ENCODE measurements around the gene OCA2.
"Not testable (repeated sequence)": the region's sequence is repeated elsewhere in the genome, so short reads cannot be mapped to it uniquely, and the experiment has no call there.

The OCA2 gene

DNA sequence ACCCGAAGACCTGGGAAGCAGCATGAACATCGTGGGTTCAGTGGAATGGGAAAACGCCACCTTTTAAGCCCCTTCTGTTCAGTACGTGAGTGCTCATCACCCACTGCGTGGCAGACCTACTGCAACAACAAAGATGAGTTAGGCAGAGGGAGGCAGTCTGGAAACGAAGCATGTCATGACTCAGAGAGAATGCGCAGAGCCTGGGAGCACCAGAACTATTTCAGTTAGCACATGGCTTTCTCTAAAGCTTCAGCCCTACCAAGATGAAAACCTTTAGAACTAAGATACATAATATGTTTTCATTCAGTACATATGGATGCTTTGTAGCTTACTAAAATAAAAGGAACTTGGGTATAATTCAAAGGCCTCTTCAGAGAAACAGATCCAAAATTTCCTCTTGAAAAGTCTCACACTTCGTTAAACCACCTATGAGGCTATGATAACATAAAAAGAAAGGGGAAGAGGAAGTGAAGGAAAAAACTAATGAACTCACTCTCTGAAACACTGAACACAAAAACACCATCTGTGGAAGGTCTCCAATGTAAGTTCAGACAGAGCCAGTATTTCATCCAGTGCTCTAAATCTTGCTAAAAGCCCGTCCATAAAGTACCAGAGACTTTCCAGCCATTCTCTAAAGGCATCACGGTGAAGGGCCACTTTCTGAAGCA, 140.1 kb downstream of the OCA2 start:
- in situ Hi-C loops (cut with MboI; ENCODE audit: low sequenced_read_pairs): no loop called here

DNA sequence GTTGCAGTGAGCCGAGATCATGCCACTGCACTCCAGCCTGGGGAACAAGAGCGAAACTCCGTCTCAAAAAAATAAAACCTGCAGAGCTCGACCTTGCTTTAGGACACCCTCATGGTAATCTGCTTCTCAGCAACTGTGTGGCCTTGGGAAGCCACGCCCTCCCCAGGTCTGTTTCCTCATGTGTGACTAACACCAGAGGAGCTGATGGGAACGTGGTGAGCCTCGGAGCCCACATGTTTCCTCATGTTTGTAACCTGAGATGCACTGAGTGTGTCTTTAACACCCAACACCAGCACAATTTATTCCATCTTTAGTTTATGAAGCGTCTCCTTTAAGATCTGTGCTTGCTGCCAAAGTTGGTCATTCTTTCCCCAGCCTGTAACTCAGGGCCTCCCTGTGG, 142.8 kb downstream of the OCA2 start:
- in situ Hi-C loops (cut with MboI; ENCODE audit: low sequenced_read_pairs): no loop called here

DNA sequence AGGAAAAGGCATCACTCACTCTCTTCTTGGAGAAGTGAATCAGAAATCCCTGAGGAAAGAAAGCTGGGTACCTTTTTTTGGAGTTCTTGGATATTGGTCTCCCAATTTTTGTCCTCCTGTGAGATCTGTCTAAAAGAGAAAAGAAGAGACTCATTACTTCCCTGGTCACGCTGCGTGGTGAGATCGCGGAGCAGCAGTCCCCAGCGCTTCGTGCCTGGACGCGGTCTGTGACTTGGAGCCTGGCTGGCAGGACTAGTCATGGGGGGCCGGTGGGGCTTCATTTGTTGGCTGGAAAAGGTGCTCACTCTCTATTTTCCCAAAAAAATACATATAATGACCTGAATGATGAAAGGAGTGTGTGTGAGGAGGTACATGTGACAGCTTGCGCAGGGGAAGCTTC, 144.0 kb downstream of the OCA2 start:
- in situ Hi-C loops (cut with MboI; ENCODE audit: low sequenced_read_pairs): no loop called here

DNA sequence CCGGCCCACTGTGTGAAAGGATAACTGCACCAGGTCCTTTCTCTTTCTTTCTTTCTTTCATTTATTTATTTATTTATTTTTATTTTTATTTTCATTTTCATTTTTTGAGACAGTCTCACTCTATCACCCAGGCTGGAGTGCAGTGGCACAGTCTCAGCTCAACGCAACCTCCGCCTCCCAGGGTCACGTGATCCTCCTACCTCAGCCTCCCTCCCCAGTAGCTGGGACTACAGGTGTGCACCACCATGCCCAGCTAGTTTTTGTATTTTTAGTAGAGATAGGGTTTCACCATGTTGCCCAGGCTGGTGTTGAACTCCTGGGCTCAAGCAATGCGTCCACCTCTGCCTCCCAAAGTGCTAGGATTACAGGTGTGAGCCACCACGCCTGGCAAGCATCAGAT, 146.5 kb downstream of the OCA2 start:
- in situ Hi-C loops (cut with MboI; ENCODE audit: low sequenced_read_pairs): not testable (repeated sequence)

DNA sequence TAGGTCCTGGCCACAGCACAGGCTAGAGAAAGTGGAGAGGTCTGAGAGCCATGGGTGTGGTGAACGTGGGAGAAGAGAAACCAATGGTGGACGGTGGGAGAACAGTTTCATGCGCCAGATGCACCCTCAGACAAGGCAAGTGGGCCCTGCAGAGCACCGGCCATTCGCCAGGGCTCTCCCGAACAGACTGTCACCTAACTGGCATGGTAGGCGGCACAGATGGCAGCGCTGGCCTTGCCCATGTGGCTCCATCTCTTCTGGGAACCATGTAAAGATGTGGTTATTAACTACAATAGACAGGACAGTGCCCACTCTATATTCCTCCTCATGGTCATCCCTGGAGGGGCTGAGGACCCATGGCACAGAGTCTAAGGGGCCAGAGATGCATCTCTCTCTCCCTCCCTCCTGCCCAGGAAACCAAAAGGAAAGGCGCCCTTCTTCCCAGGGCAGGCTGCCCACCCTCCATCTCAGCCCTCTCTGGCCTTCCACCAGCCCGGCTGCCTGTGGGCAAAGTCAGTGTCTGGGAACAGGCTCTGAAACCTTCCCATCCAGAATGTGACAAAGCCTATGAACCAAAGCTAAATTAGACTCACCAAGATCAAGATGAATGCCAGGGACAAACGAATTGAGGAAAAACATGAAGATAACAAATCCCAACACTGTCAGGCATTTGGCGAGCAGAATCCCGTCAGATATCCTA, 147.8 kb downstream of the OCA2 start:
- in situ Hi-C loops (cut with MboI; ENCODE audit: low sequenced_read_pairs): no loop called here

DNA sequence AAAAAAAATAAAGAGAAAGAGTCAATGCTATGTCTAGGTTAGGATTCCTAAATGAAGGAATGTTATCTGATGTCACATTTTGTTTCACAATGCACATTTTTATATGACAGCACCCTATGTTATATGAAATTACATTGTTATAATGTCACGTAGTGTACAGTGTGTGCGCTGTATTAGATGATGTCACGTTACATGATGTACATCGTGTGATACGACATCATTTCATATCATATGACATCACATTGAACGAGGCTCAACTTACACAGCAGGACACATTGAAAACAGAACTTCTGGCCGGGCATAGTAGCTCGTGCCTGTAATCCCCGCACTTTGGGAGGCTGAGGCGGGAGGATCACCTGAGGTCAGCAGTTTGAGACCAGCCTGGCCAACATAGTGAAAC, 150.0 kb downstream of the OCA2 start:
- in situ Hi-C loops (cut with MboI; ENCODE audit: low sequenced_read_pairs): no loop called here

DNA sequence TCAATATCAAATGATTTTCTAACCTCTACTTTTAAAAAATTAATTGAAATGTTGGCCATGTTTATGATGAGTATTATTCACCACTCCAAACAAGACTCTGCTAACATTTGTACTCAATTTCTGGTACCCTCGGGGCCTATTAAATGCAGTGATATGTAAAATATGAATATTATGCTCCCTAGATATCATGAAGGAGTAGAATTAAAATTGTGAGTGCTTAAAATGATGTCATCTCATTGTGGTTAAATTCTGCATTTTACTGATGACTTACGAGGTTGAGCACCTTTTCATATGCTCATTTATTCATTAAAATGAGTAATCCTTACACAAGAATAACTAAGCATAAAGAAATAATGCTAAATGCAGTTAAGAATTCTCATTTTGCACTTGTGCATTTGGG, 159.9 kb downstream of the OCA2 start:
- in situ Hi-C loops (cut with MboI; ENCODE audit: low sequenced_read_pairs): no loop called here

DNA sequence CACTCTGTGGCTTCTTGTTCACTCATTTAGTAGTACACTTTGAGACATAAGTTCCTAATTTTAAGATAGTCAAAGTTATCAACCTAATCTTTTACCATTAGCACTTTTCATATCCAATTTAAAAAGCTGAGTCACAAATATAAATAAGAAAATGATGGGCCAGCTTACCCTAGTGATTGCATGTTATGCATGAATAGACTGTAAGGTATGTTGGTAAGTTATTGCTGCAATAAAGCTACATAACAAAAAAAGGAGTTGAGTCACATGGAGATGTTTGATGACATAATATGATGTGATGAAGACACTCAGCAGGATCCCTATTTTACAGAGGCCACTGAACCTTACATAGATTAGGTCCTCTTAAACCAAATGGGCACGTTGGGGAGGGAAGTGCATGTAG, 161.3 kb downstream of the OCA2 start:
- in situ Hi-C loops (cut with MboI; ENCODE audit: low sequenced_read_pairs): no loop called here

DNA sequence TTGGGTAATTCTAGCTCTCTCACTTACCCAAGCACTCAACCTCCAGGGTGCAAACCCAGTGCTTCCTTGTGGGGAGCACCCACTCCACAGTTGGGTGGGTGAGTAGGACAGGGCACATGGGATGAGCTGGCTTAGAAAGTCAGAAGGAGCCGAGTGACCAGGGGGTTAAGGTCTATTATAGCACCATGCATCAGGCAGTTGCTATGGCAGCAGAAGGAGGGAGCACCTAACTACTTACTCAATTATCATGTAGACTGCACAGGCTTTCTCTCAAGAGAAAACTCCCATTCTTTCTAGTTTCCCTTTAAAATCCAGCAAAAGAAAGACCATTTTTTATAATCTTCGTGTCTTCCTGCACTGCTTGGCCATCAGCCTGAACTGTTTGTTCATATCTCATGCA, 163.0 kb downstream of the OCA2 start:
- in situ Hi-C loops (cut with MboI; ENCODE audit: low sequenced_read_pairs): no loop called here

DNA sequence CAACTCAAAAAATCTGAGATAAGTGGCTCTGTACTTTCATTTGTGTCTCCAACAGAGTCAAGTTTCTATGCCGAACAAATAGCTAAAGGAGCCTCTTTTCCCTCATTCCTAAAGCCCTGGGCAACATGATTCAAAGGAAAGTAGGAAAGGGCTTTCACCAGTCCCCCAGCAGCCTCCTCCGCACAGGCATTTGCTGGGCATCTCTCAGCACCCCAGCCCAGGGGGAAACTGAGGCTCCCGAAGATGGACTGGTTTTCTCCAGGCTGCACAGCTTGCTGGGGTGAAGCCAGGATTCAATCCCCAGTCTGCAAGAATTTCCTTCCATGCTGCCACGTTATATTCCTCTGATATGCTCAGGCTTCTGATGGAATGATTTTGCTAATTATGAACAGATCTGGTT, 163.8 kb downstream of the OCA2 start:
- in situ Hi-C loops (cut with MboI; ENCODE audit: low sequenced_read_pairs): no loop called here

DNA sequence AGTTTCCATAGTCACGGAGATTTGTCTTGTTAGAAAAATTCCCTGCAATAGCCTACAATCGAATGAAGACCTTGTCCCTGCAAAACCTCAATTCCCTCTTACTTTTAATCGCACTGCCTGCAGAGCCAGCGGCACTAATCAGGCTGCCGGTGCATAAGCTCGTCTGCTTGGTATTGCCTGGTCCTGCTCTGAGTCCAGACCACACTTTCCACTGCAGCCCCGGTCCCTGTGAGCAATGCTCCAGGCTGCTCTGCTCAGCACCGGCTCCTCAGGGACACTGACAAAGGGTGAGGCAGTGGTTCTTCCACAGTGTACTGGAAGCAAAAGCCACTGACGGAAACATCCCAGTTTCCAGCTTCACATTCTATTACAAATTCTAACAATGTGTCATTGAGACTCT, 164.3 kb downstream of the OCA2 start:
- in situ Hi-C loops (cut with MboI; ENCODE audit: low sequenced_read_pairs): no loop called here

DNA sequence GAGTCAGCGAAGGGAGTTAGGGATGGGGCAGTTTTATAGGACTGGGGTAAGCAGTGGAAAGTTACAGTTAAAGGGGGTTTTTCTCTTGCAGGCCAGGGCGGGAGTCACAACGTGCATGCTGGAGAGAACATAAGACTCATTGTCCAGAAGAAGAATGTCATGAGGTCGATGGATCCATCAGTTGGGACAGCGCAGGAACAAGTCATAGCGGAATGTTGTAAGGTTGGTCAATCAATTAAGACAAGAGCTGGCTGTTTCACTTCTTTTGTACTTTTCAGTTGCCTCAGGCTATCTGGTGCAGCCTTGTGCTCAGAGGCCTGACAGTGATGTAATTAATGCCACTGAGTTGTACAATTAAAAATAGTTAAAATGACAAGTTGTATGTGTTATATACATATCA, 165.6 kb downstream of the OCA2 start:
- in situ Hi-C loops (cut with MboI; ENCODE audit: low sequenced_read_pairs): no loop called here

DNA sequence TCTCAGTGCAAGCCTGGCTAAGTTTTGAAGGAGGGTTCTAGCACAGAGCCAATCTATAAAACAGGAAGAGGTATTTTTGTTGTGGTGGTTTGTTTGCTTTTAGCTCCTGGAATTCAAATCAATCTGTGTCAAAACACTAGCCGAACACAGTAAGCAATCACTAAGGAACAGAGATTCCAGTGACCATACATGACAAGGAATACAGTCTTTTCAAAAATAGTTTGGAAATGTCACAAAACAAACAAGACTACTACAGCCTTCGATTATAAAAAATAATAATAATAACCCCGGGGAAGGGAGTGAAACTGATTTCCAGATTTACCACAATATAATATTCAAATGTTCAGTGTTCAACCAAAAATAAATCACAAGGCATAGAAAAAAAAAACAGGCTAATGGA, 166.5 kb downstream of the OCA2 start:
- in situ Hi-C loops (cut with MboI; ENCODE audit: low sequenced_read_pairs): no loop called here

DNA sequence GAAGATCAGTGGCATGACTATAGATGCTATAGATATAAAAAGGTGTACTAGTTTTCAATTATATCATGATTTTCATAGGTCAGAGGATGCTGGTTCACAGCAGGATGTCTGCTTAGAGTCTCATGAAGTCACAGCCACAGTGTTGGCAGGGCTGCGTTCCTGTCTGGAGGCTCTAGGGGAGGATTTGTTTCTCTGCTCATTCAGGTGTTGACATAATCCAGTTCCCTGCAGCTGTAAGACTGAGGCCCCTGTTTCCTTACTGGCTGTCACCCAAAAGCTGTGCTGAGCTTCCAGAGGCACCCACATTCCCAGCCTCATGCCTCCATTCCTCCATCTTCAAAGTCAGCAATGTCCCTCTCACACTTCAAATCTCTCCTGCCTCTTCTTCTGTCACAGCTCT, 170.7 kb downstream of the OCA2 start:
- in situ Hi-C loops (cut with MboI; ENCODE audit: low sequenced_read_pairs): no loop called here

DNA sequence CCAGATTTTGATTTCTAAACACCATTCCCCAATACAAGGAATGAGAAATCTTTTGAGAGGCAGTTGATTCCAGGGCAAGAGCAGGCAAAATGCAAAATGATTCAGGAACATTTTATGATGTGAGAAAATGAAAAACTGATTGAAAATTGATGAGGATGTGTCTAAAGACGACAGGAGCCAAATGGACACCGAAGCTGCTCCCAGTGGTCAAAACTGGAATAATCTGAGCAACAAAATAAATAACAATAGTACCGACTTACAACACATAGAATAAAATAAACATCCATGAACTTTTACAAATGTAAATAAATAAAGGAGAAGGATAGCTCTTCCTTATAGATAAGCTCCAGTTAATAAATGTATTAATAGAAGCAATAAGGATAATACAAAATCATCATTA, 186.8 kb downstream of the OCA2 start:
- in situ Hi-C loops (cut with MboI; ENCODE audit: low sequenced_read_pairs): no loop called here

DNA sequence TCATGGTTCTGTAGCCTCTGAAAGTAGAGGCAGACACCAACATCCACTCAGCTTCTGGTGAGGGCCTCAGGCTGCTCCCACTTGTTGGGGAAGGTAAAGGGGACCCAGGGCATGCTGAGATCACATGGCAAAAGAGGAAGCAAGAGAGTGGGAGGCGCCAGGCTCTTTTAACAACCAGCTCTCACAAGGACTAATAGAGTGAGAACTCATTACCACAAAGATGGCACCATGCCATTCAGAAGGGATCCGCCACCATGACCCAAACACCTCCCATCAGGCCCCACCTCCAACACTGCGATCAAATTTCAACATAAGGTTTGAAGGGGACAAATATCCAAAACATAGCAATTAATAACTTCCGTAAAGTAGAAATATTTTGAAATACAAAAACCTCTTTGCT, 192.3 kb downstream of the OCA2 start:
- in situ Hi-C loops (cut with MboI; ENCODE audit: low sequenced_read_pairs): no loop called here

DNA sequence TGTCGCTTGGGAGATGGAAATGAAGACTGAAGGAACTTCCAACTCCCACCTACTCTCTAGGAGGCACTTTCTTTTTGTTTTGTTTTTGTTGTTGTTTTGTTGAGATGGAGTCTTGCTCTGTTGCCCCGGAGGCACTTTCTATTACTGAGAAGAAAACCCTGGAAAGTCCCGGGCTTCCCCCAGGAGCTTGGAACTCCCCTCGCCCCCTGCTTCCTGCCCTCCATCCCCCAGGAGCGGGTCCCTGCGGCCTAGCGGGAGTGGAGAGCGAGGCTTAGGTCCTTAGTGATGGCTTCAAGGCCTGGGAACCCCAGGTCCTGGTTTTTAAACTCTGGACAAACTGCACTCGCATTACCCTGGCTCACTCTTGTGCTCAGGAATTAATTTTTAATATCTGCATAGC, 195.7 kb downstream of the OCA2 start:
- in situ Hi-C loops (cut with MboI; ENCODE audit: low sequenced_read_pairs): no loop called here

DNA sequence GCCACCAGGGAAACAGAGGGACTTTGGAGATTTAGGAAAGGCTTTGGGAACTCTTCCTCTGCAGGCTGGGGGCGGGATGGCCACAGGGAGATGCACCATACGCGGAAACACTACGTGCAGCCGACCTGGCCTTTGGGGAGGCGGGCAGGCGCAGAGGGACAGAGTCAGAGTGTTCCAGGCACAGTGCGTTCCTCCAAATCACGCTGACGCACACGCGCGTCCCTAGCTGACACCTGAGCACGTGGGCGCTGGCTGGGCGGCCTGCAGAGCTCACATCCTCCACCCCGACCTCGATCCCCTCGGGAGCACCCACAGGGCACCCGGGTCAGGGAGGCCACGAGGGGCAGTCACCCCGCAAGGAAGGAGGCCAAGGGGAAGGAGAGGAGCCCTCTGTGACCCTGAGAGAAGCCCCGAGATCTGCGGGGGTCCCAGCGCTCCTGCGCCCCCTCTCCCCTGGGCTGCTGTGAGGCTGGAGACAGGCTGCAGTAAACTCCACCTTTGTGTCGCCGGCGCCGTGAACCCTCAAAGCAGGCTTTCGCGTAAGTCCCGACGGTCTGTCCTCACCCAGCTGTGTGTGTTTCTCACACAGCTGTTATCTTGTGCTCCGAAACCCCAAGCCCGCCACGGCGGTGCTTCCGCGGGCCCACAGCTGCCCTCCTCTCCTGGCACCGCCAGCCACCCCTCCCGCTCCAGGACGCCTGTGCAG, 196.3 kb downstream of the OCA2 start:
- in situ Hi-C loops (cut with MboI; ENCODE audit: low sequenced_read_pairs): no loop called here

DNA sequence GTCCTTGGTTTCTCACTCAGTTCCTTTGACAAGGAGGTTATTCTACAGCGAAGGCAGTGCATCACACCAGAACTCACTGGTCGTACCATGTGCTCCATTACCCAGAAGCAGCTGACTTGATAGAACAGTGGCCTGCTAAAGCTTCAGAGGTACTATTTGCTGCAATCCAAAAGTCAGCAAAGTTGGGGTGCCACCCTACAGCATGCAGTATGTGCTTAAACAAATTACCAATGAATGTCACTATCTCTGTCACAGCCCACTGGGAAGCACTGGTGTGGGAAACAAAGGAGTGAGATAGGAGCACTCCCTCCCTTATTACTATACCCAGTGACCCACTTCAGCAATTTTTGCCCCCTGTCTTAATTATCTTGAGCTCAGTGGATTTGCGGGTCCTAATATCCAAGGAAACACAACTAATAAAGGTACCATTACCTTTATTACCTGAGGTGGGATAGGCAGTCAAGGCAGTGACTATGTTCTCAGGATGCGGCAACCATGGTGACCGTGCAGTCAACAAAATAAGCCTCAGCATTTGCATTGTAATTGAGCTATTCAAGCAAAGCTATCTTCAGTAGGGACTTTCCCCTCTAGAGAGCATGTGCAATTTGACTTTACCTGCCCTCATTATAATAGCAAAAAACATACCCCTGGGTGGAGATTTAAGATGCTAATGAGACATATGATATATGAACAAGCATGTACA, 199.4 kb downstream of the OCA2 start:
- in situ Hi-C loops (cut with MboI; ENCODE audit: low sequenced_read_pairs): no loop called here

DNA sequence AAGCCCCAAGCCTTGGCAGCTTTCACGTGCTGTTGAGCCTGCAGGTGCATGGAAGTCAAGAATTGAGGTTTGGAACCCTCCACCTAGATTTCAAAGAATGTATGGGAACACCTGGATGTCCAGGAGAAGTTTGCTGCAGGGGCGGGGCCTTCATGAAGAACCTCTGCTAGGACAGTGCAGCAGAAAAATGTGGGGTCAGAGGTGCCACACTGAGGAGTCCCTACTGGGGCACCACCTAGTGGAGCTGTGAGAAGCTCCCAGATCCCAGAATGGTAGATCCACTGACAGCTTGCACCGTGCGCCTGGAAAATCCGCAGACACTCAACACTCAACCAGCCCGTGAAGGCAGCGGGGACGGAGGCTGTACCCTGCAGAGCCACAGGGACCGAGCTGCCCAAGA, 201.6 kb downstream of the OCA2 start:
- in situ Hi-C loops (cut with MboI; ENCODE audit: low sequenced_read_pairs): no loop called here

DNA sequence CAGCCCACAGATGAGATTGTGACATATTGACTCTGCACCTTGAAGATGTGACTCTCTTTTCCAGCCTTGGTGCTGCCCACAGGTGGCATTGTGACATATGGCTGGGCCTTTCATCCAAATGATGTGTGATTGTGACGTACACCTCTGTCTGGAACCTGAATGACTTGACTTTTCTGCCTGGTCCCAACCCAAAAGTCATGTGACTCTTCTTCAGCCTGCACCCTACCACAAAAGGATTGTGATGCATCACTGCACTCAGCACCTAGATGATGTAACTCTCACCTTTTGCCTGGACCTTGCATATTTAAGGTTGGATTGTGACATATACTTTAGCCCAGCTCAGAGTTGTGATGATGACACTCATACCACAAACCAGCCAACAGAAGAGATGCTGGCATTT, 204.5 kb downstream of the OCA2 start:
- in situ Hi-C loops (cut with MboI; ENCODE audit: low sequenced_read_pairs): no loop called here

DNA sequence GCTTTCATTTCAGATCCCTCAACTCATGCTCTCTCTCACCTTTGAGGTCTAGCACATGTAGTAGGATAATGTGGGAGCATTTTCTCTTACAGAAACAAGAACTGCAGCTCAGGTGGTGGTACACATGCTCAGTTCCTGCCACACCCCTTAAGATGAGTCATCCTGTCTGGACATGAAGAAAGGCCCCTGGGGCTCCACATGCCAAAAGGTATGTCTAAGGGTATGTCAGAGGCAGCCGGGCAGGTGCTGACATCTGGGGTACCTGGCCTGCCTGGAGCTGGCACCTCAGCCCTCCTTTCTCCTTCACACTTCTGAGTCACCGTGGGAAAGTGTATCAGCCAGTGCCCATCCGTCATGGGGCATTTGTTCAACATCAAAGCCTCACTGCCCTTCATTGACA, 209.9 kb downstream of the OCA2 start:
- in situ Hi-C loops (cut with MboI; ENCODE audit: low sequenced_read_pairs): no loop called here

Data from HL-60/S4 treated with retinoic acid at 250 ng/mL for 4 days and 3 days (cell line).